Nucleus accumbens (tissue), 56 donors: ENCODE measurements around the gene BRD2.

Source experiments
- DNase-seq, 56 donors: peaks; one replicate each; lab custom pipeline; 2025; lab: John Stamatoyannopoulos, UW

Gene BRD2

GRCh38 chr6:32970413-32971241, 2.2 kb downstream of the BRD2 start:
- DNase-seq: peak in 53 of 56 donors; percentile 17 to 86 (median 70)

GRCh38 chr6:32971242-32971580, 2.8 kb downstream of the BRD2 start:
- no peak for DNase-seq

GRCh38 chr6:32971581-32972352, 3.4 kb downstream of the BRD2 start:
- peak; percentile 93 to 100 (median 99) for DNase-seq

- peak in 19 of 56 donors; percentile 29 to 92 (median 63) for DNase-seq
Observed at GRCh38 chr6:32972353-32973143, 4.2 kb downstream of the BRD2 start.

GRCh38 chr6:32973144-32974015, 5.0 kb downstream of the BRD2 start:
- peak in 8 of 56 donors; percentile 9 to 56 (median 48) for DNase-seq

GRCh38 chr6:32974016-32974333, 5.6 kb downstream of the BRD2 start:
- DNase-seq: peak in 2 of 56 donors; percentile 5 to 22

- no peak for DNase-seq
Observed at GRCh38 chr6:32974541-32975308, 6.3 kb downstream of the BRD2 start.

GRCh38 chr6:32975886-32976285, 7.5 kb downstream of the BRD2 start:
- no peak for DNase-seq

GRCh38 chr6:32976334-32977069, 8.1 kb downstream of the BRD2 start:
- no peak for DNase-seq

- DNase-seq: no peak
Observed at GRCh38 chr6:32977272-32977952, 9.0 kb downstream of the BRD2 start.

- DNase-seq: no peak
Observed at GRCh38 chr6:32977953-32978324, 9.5 kb downstream of the BRD2 start.

- no peak for DNase-seq
Observed at GRCh38 chr6:32979720-32980487, 11.5 kb downstream of the BRD2 start.

- DNase-seq: no peak
Observed at GRCh38 chr6:32980488-32981038, 12.2 kb downstream of the BRD2 start.

- DNase-seq: no peak
Observed at GRCh38 chr6:32982084-32982701, 13.8 kb downstream of the BRD2 start.

- no peak for DNase-seq
Observed at GRCh38 chr6:32982702-32983492, 14.5 kb downstream of the BRD2 start.

GRCh38 chr6:32983493-32983848, 15.1 kb downstream of the BRD2 start:
- DNase-seq: no peak
